ENCODE results near the gene ALG14.

The ALG14 gene

GRCh38 chr1:95116580-95117206 lies 43.9 kb upstream of the ALG14 start (continued):
- TF ChIP-seq ZNF639 (tag by site-specific recombination; IDR thresholded peaks at IDR 0.05) (no peak), OSR2 (tag by site-specific recombination; IDR thresholded peaks at IDR 0.05) (no peak), ZNF157 (tag by site-specific recombination; IDR thresholded peaks at IDR 0.05) (no peak), ZNF624 (tag by site-specific recombination; IDR thresholded peaks at IDR 0.05) (no peak), ZNF146 (tag by site-specific recombination; IDR thresholded peaks at IDR 0.05) (no peak), ZSCAN18 (tag by site-specific recombination; IDR thresholded peaks at IDR 0.05) (no peak), ZNF394 (tag by site-specific recombination; IDR thresholded peaks at IDR 0.05; ENCODE audit: borderline replicate concordance) (no peak), KLF17 (tag by site-specific recombination; IDR thresholded peaks at IDR 0.05) (no peak), ZNF341 (tag by site-specific recombination; IDR thresholded peaks at IDR 0.05; ENCODE audit: low read depth) (no peak), ZNF266 (tag by site-specific recombination; IDR thresholded peaks at IDR 0.05; ENCODE audit: low read depth) (no peak), ZNF366 (tag by site-specific recombination; conservative IDR thresholded peaks at IDR 0.05) (no peak; the same call in 1 of the 2 replicates), PATZ1 (tag by site-specific recombination; IDR thresholded peaks at IDR 0.05) (peak; percentile 85), ZNF701 (tag by site-specific recombination; IDR thresholded peaks at IDR 0.05) (no peak), MYNN (tag by site-specific recombination; IDR thresholded peaks at IDR 0.05; ENCODE audit: borderline replicate concordance) (no peak), ZNF155 (tag by site-specific recombination; IDR thresholded peaks at IDR 0.05) (no peak), ZNF350 (tag by site-specific recombination; IDR thresholded peaks at IDR 0.05) (no peak), SALL2 (tag by site-specific recombination; IDR thresholded peaks at IDR 0.05; ENCODE audit: borderline replicate concordance) (no peak), ZNF791 (tag by site-specific recombination; IDR thresholded peaks at IDR 0.05) (no peak), ZNF114 (tag by site-specific recombination; IDR thresholded peaks at IDR 0.05) (no peak), MEIS1 (CRISPR knock-in tag; IDR thresholded peaks at IDR 0.05; ENCODE audit: borderline replicate concordance) (no peak), ZBTB10 (tag by site-specific recombination; IDR thresholded peaks at IDR 0.05) (peak; percentile 67), ZNF707 (tag by site-specific recombination; IDR thresholded peaks at IDR 0.05) (no peak), ZNF324 (tag by site-specific recombination; IDR thresholded peaks at IDR 0.05) (0 out of 2 replicates have a peak, but pooled peaks have one; percentile 33), ZNF292 (tag by site-specific recombination; IDR thresholded peaks at IDR 0.05; ENCODE audit: borderline replicate concordance, low read depth) (no peak), ZFP3 (tag by site-specific recombination; IDR thresholded peaks at IDR 0.05; ENCODE audit: low read depth) (no peak), ZNF645 (tag by site-specific recombination; IDR thresholded peaks at IDR 0.05) (no peak), TCF7L2 (IDR thresholded peaks at IDR 0.05; ENCODE audit: borderline replicate concordance, low read depth, low read length) (no peak), TRIM28 (IDR thresholded peaks at IDR 0.05; ENCODE audit: borderline replicate concordance, low read length) (peak; percentile 69; the same call in 1 of the 2 replicates)

Measured in HEK293 (cell line).